ENCODE results near the gene OBP2B.

Gene OBP2B

GRCh38 chr9:133161547-133161950 is 47.5 kb downstream of the OBP2B start:
- no peak for TF ChIP-seq JUND (IDR thresholded peaks at IDR 0.05; ENCODE audit: low read depth)
- in situ Hi-C loops (cut with HindIII; ENCODE audit: low pct_unique_long_range_greater_than_20kb, low sequenced_read_pairs) = no loop called here
- DNase-seq (ENCODE audit: low read depth in 1 of 2, low spot score in 1 of 2) = no peak

DNA sequence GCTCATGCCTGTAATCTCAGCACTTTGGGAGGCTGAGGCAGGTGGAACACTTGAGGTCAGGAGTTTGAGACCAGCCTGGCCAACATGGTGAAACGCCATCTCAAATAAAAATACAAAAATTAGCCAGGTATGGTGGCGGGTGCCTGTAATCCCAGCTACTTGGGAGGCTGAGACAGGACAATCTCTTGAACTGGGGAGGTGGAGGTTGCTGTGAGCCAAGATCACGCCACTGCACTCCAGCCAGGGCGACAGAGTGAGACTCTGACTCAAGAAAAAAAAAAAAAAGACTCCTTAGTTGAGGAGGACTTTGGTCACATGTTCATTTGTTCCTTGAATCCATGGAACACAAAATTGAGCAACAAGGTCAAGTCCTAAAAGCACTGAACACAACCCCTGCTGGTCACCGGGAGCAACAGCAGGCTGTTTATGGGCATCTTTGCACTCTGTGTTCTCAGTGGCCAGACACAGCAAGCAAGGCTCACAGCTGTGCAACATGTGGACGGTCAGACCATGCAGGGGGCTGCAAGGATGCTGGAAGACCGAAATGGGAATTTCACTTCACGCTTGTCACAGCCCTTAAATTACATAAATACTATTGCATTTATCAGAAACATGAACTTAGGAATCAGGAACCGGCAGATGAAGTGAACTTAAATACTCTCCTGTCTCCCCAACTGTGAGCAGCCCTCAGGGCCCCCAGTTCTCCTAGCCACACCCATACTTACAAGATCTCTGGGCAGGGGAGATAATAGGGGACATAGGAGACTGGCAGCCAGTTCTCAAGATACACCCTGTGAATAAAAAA is 48.1 kb downstream of the OBP2B start:
- peak; percentile 82 to 92 for DNase-seq (ENCODE audit: low read depth in 1 of 2, low spot score in 1 of 2)
- in situ Hi-C loops (cut with HindIII; ENCODE audit: low pct_unique_long_range_greater_than_20kb, low sequenced_read_pairs) = no loop called here
- TF ChIP-seq JUND (IDR thresholded peaks at IDR 0.05; ENCODE audit: low read depth) = no peak

- in situ Hi-C loops (cut with HindIII; ENCODE audit: low pct_unique_long_range_greater_than_20kb, low sequenced_read_pairs) = no loop called here
- DNase-seq (ENCODE audit: low read depth in 1 of 2, low spot score in 1 of 2) = no peak
- no peak for TF ChIP-seq JUND (IDR thresholded peaks at IDR 0.05; ENCODE audit: low read depth)
Measured at GRCh38 chr9:133158695-133159094, 50.4 kb downstream of the OBP2B start.

Data from T47D (cell line).